Mesangial cell (primary cell): ENCODE data around the gene UCK1. TPM values are rescaled to one million over a fixed set of nuclear protein-coding genes. Genes with fewer than 3 reads are reported as not detected.

Experiments
- total RNA-seq: library from RNA; depleted of rRNA; stranded (reverse); fragments of >200 nt; gene quantifications from 2 replicates; pipeline ENCODE4 v1.2.3, GENCODE V29; 2015

The UCK1 gene
- 25.1 and 30.3 TPM in 2 replicates for total RNA-seq

GRCh38 chr9:131530920-131531832 lies at the start of gene UCK1:
TSS of gene UCK1 (minus strand) at chr9:131531263. CDS start at chr9:131531174, 89 bp downstream.

GRCh38 chr9:131545003-131545785 lies 14.1 kb upstream of the UCK1 start, which contains the start of gene PRRT1B:
TSS of gene PRRT1B (plus strand) at chr9:131545523. CDS start at chr9:131545616, 93 bp downstream.

GRCh38 chr9:131502781-131503625 lies 28.1 kb downstream of the UCK1 start, which contains the start of gene POMT1:
TSS of gene POMT1 (plus strand) at chr9:131502918. CDS start at chr9:131504219, 1,301 bp downstream.

Other genes with a start within 250 kb of the UCK1 start
- 4.4 and 4.7 TPM in 2 replicates for gene PLPP7, start 241.5 kb downstream of the UCK1 start, total RNA-seq
- gene PRRC2B, start 137.2 kb downstream of the UCK1 start, total RNA-seq: 94.7 and 196 TPM in 2 replicates
- gene POMT1, start 28.3 kb downstream of the UCK1 start, total RNA-seq: 18.9 and 34.9 TPM in 2 replicates
- gene PRRT1B, start 14.3 kb upstream of the UCK1 start, total RNA-seq: not detected in 2 replicates
- gene RAPGEF1, start 208.8 kb upstream of the UCK1 start, total RNA-seq: 29.0 and 37.9 TPM in 2 replicates